ENCODE results near the gene NOC2L. TPM values are rescaled to one million over a fixed set of nuclear protein-coding genes. Genes with fewer than 3 reads are reported as not detected.

The NOC2L gene
- total and polyA plus RNA-seq, 2 donors (not counting 3 experiments of a cell fraction or from before 2014, with no cell fraction given): 55.3 to 87.9 TPM

DNA sequence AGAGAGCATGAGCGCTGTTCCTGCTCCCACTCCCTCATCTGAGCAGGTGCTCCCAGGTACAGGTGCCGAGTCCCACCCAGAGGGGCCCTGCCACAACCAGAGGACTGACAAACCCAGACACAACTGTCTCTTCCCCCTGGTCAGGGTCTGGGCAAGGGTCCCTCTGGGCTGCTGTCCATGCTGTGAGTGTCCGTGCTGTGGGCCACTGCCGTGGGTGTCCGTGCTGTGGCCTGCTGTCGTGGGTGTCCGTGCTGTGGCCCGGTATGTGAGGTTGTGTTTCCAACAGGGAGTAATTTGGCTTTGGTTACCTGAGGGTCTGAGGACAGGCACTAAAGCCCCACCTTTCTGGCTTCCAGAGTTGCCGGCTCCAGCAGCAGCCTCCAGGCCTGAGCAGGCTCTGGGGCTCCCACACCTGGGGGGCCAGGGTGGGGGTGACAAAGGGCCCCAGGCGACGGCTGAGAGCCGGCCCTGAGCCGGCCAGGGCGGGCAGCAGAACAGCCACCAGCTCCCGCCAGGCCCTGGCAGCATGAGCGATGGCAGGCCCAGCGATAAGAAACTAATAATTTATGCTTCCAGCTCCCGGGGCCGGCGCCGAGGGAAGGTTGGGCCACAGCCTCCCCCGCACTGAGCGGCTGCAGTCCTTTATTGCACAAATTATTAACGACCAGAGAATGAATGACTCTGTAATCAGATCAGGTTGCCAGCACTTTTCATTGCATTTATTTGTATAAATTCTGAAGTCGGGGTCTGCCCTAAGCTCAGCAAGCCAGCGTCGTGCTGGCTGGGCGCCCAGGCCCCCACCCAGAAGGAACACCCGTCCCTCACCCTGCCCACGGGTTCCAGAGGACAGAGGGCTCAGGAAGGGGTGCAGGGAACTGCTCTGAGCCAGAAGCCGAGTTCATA lies 42.6 kb downstream of the NOC2L start:
- FAIRE-seq: no peak
- no TSS peak for BruUV-seq (replicated peaks)
- CTCF ChIA-PET: interaction anchor here (1.4 kb wide), 2 partner anchors 12 to 15 kb away, joined by 3 to 9 read pairs; no protein-coding TSS in a partner anchor
- no peak overlapping the region for H3K9ac ChIP-seq (replicated peaks; ENCODE audit: extremely low read depth, insufficient read depth, low read length)
- no peaks in the 10 kb centered on the region for H3K79me2 ChIP-seq (ENCODE audit: control insufficient read depth, insufficient read depth, low read length)
- peaks cover 3 to 12% of the 10 kb centered on the region in 2 experiments for H3K27me3 ChIP-seq (ENCODE audit: control insufficient read depth in 2 of 2, insufficient read depth in 2 of 2, low read length in 2 of 2)
- TF ChIP-seq JUN (IDR thresholded peaks at IDR 0.05; ENCODE audit: borderline replicate concordance, insufficient read depth, insufficient read length, low read depth): no peak
- TF ChIP-seq POLR2AphosphoS5 (IDR thresholded peaks at IDR 0.05; ENCODE audit: insufficient read depth, low read depth, low read length): no peak
- no peak for TF ChIP-seq FOS (IDR thresholded peaks at IDR 0.05; ENCODE audit: borderline replicate concordance, insufficient read depth, low read length)
- TF ChIP-seq POLR2A (IDR thresholded peaks at IDR 0.05; ENCODE audit: low read depth, low read length): no peak
- TF ChIP-seq, protein P1, sequence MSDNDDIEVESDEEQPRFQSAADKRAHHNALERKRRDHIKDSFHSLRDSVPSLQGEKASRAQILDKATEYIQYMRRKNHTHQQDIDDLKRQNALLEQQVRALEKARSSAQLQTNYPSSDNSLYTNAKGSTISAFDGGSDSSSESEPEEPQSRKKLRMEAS (IDR thresholded peaks at IDR 0.05; ENCODE audit: insufficient read depth, insufficient read length): no peak
- TF ChIP-seq GATA2 (IDR thresholded peaks at IDR 0.05; ENCODE audit: insufficient read depth, insufficient read length, low read depth, low read length): no peak
- no peak for TF ChIP-seq MYC (IDR thresholded peaks at IDR 0.05; ENCODE audit: low read depth, low read length)
- TF ChIP-seq, protein P2, sequence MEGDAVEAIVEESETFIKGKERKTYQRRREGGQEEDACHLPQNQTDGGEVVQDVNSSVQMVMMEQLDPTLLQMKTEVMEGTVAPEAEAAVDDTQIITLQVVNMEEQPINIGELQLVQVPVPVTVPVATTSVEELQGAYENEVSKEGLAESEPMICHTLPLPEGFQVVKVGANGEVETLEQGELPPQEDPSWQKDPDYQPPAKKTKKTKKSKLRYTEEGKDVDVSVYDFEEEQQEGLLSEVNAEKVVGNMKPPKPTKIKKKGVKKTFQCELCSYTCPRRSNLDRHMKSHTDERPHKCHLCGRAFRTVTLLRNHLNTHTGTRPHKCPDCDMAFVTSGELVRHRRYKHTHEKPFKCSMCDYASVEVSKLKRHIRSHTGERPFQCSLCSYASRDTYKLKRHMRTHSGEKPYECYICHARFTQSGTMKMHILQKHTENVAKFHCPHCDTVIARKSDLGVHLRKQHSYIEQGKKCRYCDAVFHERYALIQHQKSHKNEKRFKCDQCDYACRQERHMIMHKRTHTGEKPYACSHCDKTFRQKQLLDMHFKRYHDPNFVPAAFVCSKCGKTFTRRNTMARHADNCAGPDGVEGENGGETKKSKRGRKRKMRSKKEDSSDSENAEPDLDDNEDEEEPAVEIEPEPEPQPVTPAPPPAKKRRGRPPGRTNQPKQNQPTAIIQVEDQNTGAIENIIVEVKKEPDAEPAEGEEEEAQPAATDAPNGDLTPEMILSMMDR (IDR thresholded peaks at IDR 0.05; ENCODE audit: extremely low read depth in 1 of 2, insufficient read depth in 1 of 2, low read depth in 1 of 2, low read length in 2 of 2): no peak
- TF ChIP-seq EZH2 (IDR thresholded peaks at IDR 0.05; ENCODE audit: borderline replicate concordance, low read depth, low read length, severe bottlenecking): no peak
- dilution Hi-C loops (cut with MboI; ENCODE audit: extremely low pct_ligation_motif_present, low sequenced_read_pairs): no loop called here
- no peak for DNase-seq (ENCODE audit: low read depth, low spot score)
- H3K36me3 ChIP-seq (ENCODE audit: control insufficient read depth in 2 of 2, extremely low read depth in 1 of 2, insufficient read depth in 2 of 2, low read length in 2 of 2): no peaks in the 10 kb centered on the region
- H3K4me1 ChIP-seq (ENCODE audit: control insufficient read depth, extremely low read depth, insufficient read depth, low read length): no peaks in the 10 kb centered on the region
- H3K4me2 ChIP-seq (ENCODE audit: insufficient read depth, low read length): no peak overlapping the region
- no peak overlapping the region for H3K27ac ChIP-seq (ENCODE audit: insufficient read depth, low read depth, low read length)
- H3K4me3 ChIP-seq (replicated peaks in 1 of 3; ENCODE audit: insufficient read depth in 1 of 3, low read depth in 1 of 3, low read length in 3 of 3): no peak overlapping the region
- no peaks in the 10 kb centered on the region for H3K9me1 ChIP-seq (replicated peaks; ENCODE audit: control insufficient read depth, extremely low read depth, insufficient read depth, low read length)
- intact Hi-C loops (cut with micrococcal nuclease): no loop called here
- POLR2A ChIA-PET: no interaction called here
- H3K9me3 ChIP-seq (replicated peaks; ENCODE audit: control insufficient read depth, insufficient read depth, low read length): no peaks in the 10 kb centered on the region
- H2AFZ ChIP-seq (ENCODE audit: low read depth, low read length): no peak overlapping the region
- no peaks in the 10 kb centered on the region for H4K20me1 ChIP-seq (replicated peaks; ENCODE audit: control insufficient read depth, extremely low read depth, insufficient read depth, low read length)

All from endothelial cell of umbilical vein (primary cell).